ENCODE measurements around the gene NAAA.
"Not testable (repeated sequence)": the region's sequence is repeated elsewhere in the genome, so short reads cannot be mapped to it uniquely, and the experiment has no call there.

The NAAA gene

GRCh38 chr4:75940692-75941253 lies at the start of gene NAAA:
Gene NAAA (minus strand): TSS chr4:75941013. CDS start chr4:75940949, 64 bp downstream.
- DNase-seq, result peak; percentile 72 to 82

- DNase-seq, result peak in 1 of 2 donors; percentile 7
Measured at GRCh38 chr4:75989846-75990528, 49.2 kb upstream of the NAAA start.

- DNase-seq, result no peak
Measured at GRCh38 chr4:75985116-75985515, 44.3 kb upstream of the NAAA start.

- no peak for DNase-seq
Measured at GRCh38 chr4:75980576-75980975, 39.8 kb upstream of the NAAA start.

GRCh38 chr4:75976177-75976576 lies 35.4 kb upstream of the NAAA start:
- no peak for DNase-seq

GRCh38 chr4:75973766-75974165 lies 33.0 kb upstream of the NAAA start:
- no peak for DNase-seq

- DNase-seq, result no peak
Measured at GRCh38 chr4:75968084-75968483, 27.3 kb upstream of the NAAA start.

GRCh38 chr4:75963558-75963957 lies 22.7 kb upstream of the NAAA start:
- no peak for DNase-seq

- not testable (repeated sequence) for DNase-seq
Measured at GRCh38 chr4:75962072-75962471, 21.3 kb upstream of the NAAA start.

GRCh38 chr4:75958546-75958945 lies 17.7 kb upstream of the NAAA start:
- not testable (repeated sequence) for DNase-seq

GRCh38 chr4:75954811-75955210 lies 14.0 kb upstream of the NAAA start:
- not testable (repeated sequence) for DNase-seq

GRCh38 chr4:75953509-75953908 lies 12.7 kb upstream of the NAAA start:
- no peak for DNase-seq

- DNase-seq, result no peak
Measured at GRCh38 chr4:75950213-75950815, 9.5 kb upstream of the NAAA start.

GRCh38 chr4:75948822-75949444 lies 8.1 kb upstream of the NAAA start:
- DNase-seq, result no peak

GRCh38 chr4:75939890-75940691 lies 722 bp downstream of the NAAA start:
- peak; percentile 73 to 78 for DNase-seq

GRCh38 chr4:75935628-75936027 lies 5.2 kb downstream of the NAAA start:
- no peak for DNase-seq

GRCh38 chr4:75930152-75930551 lies 10.7 kb downstream of the NAAA start:
- no peak for DNase-seq

GRCh38 chr4:75924916-75925315 lies 15.9 kb downstream of the NAAA start:
- not testable (repeated sequence) for DNase-seq

- no peak for DNase-seq
Measured at GRCh38 chr4:75924309-75924827, 16.4 kb downstream of the NAAA start.

GRCh38 chr4:75922588-75922987 lies 18.2 kb downstream of the NAAA start:
- DNase-seq, result no peak

GRCh38 chr4:75921910-75922309 lies 18.9 kb downstream of the NAAA start:
- no peak for DNase-seq

- DNase-seq, result no peak
Measured at GRCh38 chr4:75920327-75920726, 20.5 kb downstream of the NAAA start.

GRCh38 chr4:75919920-75920319 lies 20.9 kb downstream of the NAAA start:
- DNase-seq, result no peak
